H7 (cell line): ENCODE measurements around the gene HNRNPLL. TPM values are rescaled to one million over a fixed set of nuclear protein-coding genes. Genes with fewer than 3 reads are reported as not detected.
"Not testable (repeated sequence)": the region's sequence is repeated elsewhere in the genome, so short reads cannot be mapped to it uniquely, and the experiment has no call there.

Source experiments
- DNase-seq: peaks from one replicate; pipeline ENCODE4 v3.0.0; 2012
- H3K27me3 ChIP-seq: 2 replicates; pipeline ENCODE4 v1.6.0; 2011; ENCODE audit warnings: mild to moderate bottlenecking, low read length; ENCODE audit not compliant: control insufficient read depth, insufficient read depth
- H3K36me3 ChIP-seq: replicated peaks from 2 replicates; pipeline ENCODE4 v1.5.1; 2011; ENCODE audit warnings: low read length; ENCODE audit not compliant: control insufficient read depth, insufficient read depth
- H3K4me3 ChIP-seq: 2 replicates; pipeline ENCODE4 v1.5.1; 2011; ENCODE audit warnings: low read depth, mild to moderate bottlenecking, control low read depth, low read length, moderate library complexity; ENCODE audit not compliant: insufficient read depth
- total RNA-seq: library from RNA; depleted of rRNA; stranded (reverse); fragments of >200 nt; shearing (Covaris generic); gene quantifications from 2 replicates; pipeline ENCODE4 v1.2.3, GENCODE V29; 2014

HNRNPLL gene
- total RNA-seq, 1 experiment from 2014 or later, result 72.1 TPM

GRCh38 chr2:38540580-38541286, 62.0 kb downstream of the HNRNPLL start:
- no peaks in the 10 kb centered on the region for H3K36me3 ChIP-seq
- no peak overlapping the region for H3K4me3 ChIP-seq
- no peaks in the 10 kb centered on the region for H3K27me3 ChIP-seq
- no peak for DNase-seq

GRCh38 chr2:38539086-38539485, 63.6 kb downstream of the HNRNPLL start:
- H3K36me3 ChIP-seq, result no peaks in the 10 kb centered on the region
- no peak overlapping the region for H3K4me3 ChIP-seq
- DNase-seq, result no peak
- peaks cover 4% of the 10 kb centered on the region for H3K27me3 ChIP-seq

- no peak for DNase-seq
- H3K4me3 ChIP-seq, result no peak overlapping the region
- H3K27me3 ChIP-seq, result peaks cover 4% of the 10 kb centered on the region
- no peaks in the 10 kb centered on the region for H3K36me3 ChIP-seq
These were observed 64.7 kb downstream of the HNRNPLL start for GRCh38 chr2:38537937-38538525.

GRCh38 chr2:38537296-38537695, 65.4 kb downstream of the HNRNPLL start:
- H3K36me3 ChIP-seq, H3K27me3 ChIP-seq, DNase-seq, H3K4me3 ChIP-seq: not testable (repeated sequence)

GRCh38 chr2:38535744-38536506, 66.8 kb downstream of the HNRNPLL start:
- peak; percentile 94 for DNase-seq
- Histone ChIP-seq H3K36me3 (no peaks in the 10 kb centered on the region), H3K4me3 (peak overlapping the region; percentile 52), H3K27me3 (peaks cover 4% of the 10 kb centered on the region)

- H3K4me3 ChIP-seq, result no peak overlapping the region
- H3K27me3 ChIP-seq, result peaks cover 4% of the 10 kb centered on the region
- no peaks in the 10 kb centered on the region for H3K36me3 ChIP-seq
- DNase-seq, result no peak
These were observed 67.4 kb downstream of the HNRNPLL start for GRCh38 chr2:38535404-38535743.

GRCh38 chr2:38534746-38535403, 67.9 kb downstream of the HNRNPLL start:
- DNase-seq, result no peak
- peaks cover 4% of the 10 kb centered on the region for H3K27me3 ChIP-seq
- H3K36me3 ChIP-seq, result no peaks in the 10 kb centered on the region
- no peak overlapping the region for H3K4me3 ChIP-seq

- DNase-seq, result no peak
- peaks cover 4% of the 10 kb centered on the region for H3K27me3 ChIP-seq
These were observed 68.8 kb downstream of the HNRNPLL start for GRCh38 chr2:38533757-38534545.

GRCh38 chr2:38533180-38533579, 69.5 kb downstream of the HNRNPLL start:
- no peak for DNase-seq
- peaks cover 4% of the 10 kb centered on the region for H3K27me3 ChIP-seq
- H3K36me3 ChIP-seq, result no peaks in the 10 kb centered on the region
- H3K4me3 ChIP-seq, result no peak overlapping the region

More at GRCh38 chr2:38533757-38534545, 68.8 kb downstream of the HNRNPLL start:
- Histone ChIP-seq H3K36me3 (no peaks in the 10 kb centered on the region), H3K4me3 (no peak overlapping the region)

- DNase-seq, result no peak
- H3K27me3 ChIP-seq, result peaks cover 4% of the 10 kb centered on the region
- no peak overlapping the region for H3K4me3 ChIP-seq
- no peaks in the 10 kb centered on the region for H3K36me3 ChIP-seq
These were observed 70.4 kb downstream of the HNRNPLL start for GRCh38 chr2:38532366-38532765.

GRCh38 chr2:38529208-38529607, 73.5 kb downstream of the HNRNPLL start:
- no peak for DNase-seq
- Histone ChIP-seq H3K36me3 (no peaks in the 10 kb centered on the region), H3K27me3 (no peaks in the 10 kb centered on the region), H3K4me3 (no peak overlapping the region)

- H3K27me3 ChIP-seq, result no peaks in the 10 kb centered on the region
- no peak for DNase-seq
- no peak overlapping the region for H3K4me3 ChIP-seq
- H3K36me3 ChIP-seq, result no peaks in the 10 kb centered on the region
These were observed 74.2 kb downstream of the HNRNPLL start for GRCh38 chr2:38528534-38528933.

GRCh38 chr2:38528008-38528442, 74.7 kb downstream of the HNRNPLL start:
- Histone ChIP-seq H3K4me3 (peak overlapping the region; percentile 11; the same call in 1 of the 2 replicates), H3K36me3 (no peaks in the 10 kb centered on the region), H3K27me3 (no peaks in the 10 kb centered on the region; the same call in 1 of the 2 replicates)
- DNase-seq, result peak; percentile 89
